ENCODE data around the gene STK38L.
A peak's percentile ranks its signal among the peaks of the same experiment; 100 is the strongest.

Gene STK38L

GRCh38 chr12:27280412-27280811 is 36.3 kb downstream of the STK38L start:
- DNase-seq: no peak

DNA sequence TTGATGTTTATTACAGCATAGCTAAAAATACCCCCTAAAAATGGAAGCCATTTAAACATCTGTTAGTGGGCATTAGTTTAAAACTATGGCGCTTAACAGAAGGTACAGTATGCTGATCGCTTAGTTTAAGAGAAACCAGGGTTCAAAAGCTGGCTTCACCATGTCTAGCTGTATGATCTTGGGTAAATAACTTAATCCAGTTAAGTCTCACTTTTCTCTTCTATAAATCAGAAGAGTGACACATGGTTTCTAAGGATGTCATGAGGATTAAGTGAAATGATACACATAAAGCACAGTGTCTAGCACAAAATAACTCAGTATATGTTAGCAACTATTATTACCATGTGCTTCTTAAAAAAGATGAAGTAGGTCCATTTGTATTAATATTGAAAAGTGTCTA is 38.7 kb downstream of the STK38L start:
- DNase-seq: no peak

DNA sequence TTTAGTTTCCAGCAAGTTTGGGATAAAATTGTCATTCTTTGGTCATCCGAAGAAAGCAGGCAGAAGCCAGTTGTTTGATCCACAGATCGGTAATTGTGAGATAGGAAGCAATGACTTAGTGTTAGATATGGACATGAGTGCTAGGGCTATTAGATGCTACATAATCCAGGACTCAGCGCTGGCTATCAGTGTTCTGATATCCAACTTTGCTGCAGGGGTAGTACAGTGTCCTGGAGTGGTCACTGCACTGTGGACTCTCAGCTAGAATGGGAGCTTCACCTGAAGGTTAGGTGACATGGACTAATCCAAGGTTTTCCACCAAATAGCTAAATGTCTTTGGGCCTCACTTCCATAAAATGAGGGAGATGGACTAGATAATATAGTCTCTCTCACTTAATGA is 39.9 kb downstream of the STK38L start:
- DNase-seq: no peak

GRCh38 chr12:27284751-27285150 is 40.7 kb downstream of the STK38L start:
- no peak for DNase-seq

DNA sequence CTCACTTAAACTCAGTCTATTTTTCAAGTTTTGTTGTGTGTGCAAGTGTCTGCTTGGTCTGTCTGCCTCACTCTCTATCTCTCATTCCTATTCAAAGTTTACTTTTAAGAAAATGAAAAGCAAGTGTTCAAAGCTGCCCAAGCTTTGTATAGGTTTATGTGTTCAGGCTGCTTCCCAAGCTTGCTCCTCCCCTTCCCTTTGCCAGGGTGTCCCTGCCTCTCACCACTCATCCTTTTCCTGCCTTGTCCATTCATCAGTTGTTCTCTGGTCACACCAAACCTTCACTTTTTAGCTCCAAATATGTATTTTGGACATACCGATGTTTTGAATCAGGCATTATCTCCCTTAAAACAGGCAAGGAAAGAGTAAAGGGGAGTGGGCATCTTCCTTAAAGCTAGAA is 41.3 kb downstream of the STK38L start:
- no peak for DNase-seq

DNA sequence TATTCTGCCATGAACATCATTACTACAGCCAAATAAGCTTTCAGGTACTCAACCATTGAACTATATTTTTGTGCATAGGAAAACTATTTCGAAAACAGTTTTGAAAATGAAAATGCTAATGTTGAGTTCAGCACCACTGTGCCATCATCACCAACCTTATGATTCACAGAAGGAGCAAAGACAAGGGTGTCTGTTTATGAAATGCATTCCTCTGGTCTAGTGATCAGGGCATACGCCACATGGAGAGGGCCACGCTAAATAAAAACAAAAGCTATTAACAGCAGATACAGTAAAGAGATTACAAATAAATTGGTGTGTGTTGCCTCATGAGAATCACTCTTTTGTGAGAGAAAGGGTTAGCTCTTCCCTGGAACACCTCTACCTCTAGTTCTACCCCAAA is 45.3 kb downstream of the STK38L start:
- DNase-seq: no peak

- peak; percentile 30 for DNase-seq
These were observed 46.5 kb downstream of the STK38L start for GRCh38 chr12:27290501-27291168.

DNA sequence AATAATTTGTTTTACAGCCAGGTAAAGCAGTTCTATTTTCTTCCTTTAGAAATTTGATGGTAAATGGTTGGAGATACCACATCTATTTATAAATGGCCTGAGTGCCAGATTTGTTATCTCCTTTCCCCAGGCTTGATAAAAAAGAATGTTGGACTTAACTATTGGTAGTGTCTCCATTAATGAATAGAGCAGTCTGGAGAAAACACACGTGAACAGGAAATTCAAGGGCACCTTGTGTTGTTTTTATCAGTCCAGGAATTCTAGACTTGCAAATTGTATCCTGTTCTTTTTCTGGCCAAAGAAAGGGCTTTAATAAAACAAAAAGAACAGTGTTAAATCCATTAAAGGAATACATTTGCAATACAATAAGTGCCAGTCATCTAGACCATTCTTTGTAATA is 47.8 kb downstream of the STK38L start:
- DNase-seq: no peak

DNA sequence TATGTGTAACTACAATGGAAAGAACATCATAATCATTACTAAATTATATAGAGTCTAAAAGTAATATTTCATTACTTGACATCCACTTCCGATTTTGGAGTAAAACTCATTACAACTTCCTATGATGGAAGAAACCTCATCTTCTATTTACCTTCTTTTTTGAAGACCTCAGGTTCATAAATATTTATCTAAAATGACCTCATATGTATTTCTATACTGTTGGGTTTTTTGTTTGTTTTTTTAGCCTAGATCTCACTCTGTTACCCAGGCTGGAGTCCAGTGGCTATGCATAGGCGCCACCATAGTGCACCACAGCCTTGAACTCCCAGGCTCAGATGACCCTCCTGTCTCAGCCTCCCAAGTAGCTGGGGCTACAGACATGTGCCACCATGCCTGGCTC is 48.6 kb downstream of the STK38L start:
- DNase-seq: no peak

DNA sequence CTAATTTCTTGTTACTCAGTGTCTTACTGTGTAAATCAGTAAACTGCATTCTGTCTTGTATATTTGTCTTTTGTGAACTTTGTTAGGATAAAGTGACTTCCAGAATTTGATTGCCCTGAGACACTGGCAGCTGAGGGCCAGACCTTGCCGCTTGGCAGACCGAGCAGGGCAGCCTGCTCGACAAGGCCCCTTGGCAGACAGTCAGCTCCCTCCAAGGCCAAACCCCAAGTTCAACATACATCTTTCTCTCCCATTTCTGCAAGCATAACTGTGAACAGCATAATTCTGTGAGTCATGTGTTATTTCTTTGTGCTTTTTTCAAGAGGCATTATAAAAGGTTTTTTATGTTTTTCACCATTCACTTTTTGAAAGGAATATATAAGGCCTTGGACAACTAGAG is 49.4 kb downstream of the STK38L start:
- no peak for DNase-seq

- no peak for DNase-seq
These were observed 52.6 kb downstream of the STK38L start for GRCh38 chr12:27296674-27297073.

DNA sequence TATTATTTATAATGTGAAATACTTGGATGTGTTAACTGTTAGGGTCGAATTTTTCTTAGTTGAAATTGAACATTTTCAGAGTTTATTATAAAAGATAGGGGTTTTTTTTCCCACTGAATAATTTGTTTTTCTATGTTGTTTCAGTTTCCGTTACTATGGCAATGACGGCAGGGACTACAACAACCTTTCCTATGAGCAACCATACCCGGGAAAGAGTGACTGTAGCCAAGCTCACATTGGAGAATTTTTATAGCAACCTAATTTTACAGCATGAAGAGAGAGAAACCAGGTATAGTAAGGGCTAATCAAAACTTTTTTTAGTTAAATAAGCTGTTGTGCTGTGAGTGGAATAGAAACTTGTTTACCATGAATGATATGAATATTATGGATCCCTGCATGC is 53.5 kb downstream of the STK38L start:
- DNase-seq: no peak

DNA sequence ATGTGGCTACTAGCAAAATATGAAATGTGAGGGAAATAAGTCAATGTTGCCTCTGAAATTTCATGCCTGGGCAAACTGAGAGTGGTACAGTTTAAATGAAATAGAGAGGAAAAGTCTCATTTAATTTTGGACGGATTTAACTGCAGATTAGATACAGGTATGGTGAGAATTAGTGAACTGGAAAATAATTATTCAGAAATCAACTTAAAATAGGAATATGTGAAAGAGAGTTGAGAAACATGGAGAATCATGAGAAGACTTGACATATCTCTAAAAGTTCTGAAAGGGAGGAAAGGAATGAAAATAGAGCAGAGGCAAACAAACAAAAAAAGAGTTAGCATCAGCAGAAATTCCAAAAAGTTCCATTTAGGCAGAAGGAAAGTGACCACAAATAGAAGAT is 55.0 kb downstream of the STK38L start:
- DNase-seq: no peak

DNA sequence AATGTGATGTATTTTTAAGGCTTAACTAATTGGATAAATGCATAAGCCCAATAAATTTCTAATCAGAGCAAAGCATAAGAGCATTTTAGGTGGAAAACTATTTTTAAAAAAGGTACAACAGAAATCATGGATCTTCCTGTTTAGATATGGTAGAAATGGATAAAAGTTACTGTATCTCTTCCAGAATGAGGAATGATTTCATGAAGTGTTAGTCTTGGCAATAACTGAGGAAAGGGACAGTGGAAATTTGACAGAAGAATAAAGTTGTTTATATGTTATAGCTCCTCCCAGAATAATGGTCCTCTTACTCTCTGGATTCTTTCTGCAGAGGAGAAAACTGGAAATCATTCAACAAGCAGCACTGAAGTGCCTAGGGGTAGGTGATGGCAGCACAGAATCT is 56.1 kb downstream of the STK38L start:
- DNase-seq: no peak

DNA sequence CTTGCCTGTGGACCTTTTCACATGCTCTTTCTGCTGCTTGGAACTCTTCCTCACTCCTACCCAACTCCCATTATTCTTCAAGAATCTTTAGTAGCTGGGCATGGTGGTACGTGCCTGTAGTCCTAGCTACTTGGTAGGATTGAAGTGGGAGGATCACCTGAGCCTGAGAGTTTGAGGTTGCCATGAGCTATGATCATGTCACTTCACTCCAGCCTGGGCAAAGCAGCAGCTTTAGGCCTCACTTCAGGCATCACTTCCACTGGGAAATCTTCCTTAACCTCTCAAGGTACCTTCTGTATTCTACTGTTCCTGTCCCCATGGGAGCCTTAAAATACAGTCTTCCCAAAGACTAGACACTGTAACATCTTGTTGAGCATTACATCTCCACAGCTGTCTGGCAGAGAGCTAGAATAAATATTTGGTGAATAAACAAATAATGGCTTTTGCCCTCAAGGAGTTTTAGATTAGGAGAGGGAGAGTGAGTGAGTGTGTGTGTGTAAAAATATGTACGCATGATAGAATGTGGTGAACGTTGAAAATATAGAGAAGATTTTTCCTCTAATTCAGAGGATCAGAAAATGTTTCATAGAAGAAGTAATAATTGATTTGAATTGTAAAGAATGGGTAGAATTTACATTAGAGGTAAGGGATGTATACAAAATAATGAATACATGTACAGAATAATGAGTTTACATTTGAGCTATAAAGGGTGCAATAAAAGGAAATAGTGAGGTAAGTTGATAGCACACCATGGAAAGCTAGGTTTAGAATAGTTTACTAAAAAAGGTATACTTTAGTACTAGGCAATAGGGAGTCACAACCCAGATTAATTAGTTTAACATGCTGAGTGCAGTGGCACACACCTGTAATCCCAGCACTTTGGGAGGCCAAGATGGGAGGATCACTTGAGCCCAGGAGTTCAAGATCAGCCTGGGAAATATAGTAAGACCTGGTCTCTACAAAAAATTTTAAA is 59.3 kb downstream of the STK38L start:
- DNase-seq: no peak

GRCh38 chr12:27304856-27305255 is 60.8 kb downstream of the STK38L start:
- no peak for DNase-seq

DNA sequence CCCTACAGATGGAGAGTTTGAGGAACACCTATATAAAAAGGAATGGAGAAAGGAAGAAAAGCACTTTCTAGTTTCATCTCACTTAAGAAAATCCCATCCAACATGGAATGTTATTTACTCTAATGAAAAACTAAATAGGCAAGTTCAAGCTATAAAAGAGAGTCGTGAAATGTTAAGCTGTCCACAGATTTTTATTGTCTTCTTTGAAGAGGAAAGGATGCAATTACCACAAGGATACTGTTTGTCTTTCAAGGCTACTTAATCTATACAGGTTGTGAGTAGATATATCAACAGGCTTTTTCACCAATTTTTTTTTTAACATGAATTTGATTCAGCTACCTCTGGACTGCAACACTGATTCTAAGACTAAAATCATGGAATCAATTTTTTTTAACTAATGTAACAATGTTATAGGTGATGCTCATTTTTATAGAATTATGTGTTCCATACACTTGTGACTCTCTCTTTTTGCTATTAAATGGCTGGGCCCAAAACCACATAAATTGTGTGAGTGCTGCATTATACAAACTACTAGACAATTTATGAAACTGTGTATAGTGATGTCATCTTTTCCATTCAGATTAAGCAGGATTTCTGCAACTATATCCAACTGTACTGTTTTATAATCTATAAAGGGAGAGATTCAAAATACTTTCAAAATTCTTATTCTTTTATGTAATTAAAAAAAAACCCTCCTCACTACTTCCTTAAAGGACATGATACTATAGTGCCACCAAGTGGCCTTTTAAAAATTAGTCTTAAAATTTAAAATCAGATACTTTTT is 61.8 kb downstream of the STK38L start:
- DNase-seq: peak; percentile 39

DNA sequence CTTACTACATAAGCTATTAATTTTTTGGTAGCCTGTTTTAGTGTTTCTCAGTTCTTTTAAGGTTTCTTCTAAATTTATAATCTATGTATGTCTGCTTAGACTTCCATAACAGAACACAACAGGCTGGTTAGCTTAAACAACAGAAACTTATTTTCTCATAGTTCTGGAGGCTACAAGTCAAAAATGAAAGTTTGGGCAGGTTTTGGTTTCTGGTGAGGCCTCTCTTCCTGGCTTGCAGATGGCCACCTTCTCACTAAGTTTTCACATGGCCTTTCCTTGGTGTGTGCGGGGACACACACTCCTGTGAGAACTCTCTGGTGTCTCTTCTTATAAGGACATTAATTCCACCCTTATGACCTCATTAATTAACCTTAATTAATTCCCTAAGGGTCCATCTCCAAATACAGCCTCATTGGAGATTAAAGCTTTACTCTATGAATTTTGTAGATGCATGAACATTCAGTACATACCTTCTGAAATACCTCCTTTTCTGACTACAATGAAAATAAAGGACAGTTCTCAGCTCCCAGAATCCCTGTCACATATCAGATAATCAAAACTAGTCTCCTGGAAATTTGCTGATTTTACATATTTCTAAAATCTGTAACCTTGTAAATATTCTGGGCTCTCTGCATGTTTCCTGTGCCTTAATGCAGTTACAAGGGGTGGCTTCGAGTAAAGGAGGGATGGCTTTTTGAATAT is 65.4 kb downstream of the STK38L start:
- DNase-seq: no peak

- no peak for DNase-seq
These were observed 65.9 kb downstream of the STK38L start for GRCh38 chr12:27309995-27310315.

GRCh38 chr12:27316947-27317346 is 72.9 kb downstream of the STK38L start:
- DNase-seq: no peak

GRCh38 chr12:27319409-27319808 is 75.3 kb downstream of the STK38L start:
- DNase-seq: no peak

DNA sequence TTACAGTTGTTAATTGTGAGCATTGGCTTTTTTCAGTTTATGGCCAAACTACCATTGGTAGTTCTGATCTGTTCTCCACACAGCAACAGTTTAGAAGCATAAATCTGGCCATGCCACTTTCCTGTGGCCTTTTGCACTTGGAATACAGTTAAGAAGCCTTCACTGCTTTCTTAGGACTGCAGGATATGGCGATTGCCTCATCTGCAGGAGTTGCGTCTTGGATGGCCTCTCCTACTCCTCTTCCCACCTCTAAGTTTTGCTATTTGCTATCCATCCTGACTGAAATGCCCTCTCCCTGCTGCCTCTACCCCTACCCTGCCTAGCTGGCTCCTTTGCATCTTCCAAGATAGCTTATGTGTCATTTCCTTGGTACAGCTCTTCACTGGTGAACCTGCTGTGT is 75.8 kb downstream of the STK38L start:
- no peak for DNase-seq

- no peak for DNase-seq
These were observed 80.4 kb downstream of the STK38L start for GRCh38 chr12:27324530-27324929.
